ENCODE results near the gene DLST. TPM values are rescaled to one million over a fixed set of nuclear protein-coding genes. Genes with fewer than 3 reads are reported as not detected.
A peak's percentile ranks its signal among the peaks of the same experiment; 100 is the strongest.

The DLST gene
- polyA plus RNA-seq, 3 donors = 6.7 to 76.5 (median 7.3) TPM

DNA sequence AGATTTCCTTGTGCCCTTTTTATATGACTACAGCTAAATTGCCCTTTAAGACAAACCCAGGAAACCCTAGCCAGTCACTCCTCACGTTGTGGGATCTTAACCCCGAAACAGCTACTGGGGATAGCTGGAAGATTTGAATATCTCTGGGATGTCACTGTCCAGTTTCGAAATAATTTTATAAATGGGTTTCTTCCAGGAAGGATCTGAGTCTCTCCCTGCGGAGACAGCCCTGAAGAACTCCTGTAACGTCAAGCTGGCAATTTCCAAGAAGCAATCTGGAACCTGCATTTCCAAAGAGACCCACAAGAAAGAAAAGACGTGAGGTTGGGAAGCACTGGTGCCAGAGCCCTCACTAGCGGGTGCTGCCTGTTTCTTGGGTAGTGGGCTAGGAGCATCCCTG lies 26.7 kb upstream of the DLST start:
- Histone ChIP-seq H3K9ac (ENCODE audit: insufficient read depth, low read length, poor library complexity, severe bottlenecking) (no peak overlapping the region), H2AFZ (ENCODE audit: insufficient read depth, low read depth, low read length, poor library complexity, severe bottlenecking) (no peak overlapping the region), H3K36me3 (replicated peaks in 1 of 2; ENCODE audit: control insufficient read depth in 1 of 2, insufficient read depth in 2 of 2, low read length in 2 of 2) (no peaks in the 10 kb centered on the region), H3K4me2 (replicated peaks; ENCODE audit: extremely low read depth, low read length, poor library complexity, severe bottlenecking) (no peak overlapping the region), H3K27me3 (ENCODE audit: control insufficient read depth in 2 of 2, insufficient read depth in 2 of 2, low read length in 2 of 2) (no peaks in the 10 kb centered on the region), H3K9me3 (replicated peaks in 1 of 2; ENCODE audit: control insufficient read depth in 1 of 2, insufficient read depth in 1 of 2, low read length in 2 of 2) (no peaks in the 10 kb centered on the region), H3K4me3 (replicated peaks in 1 of 3; ENCODE audit: low read depth in 2 of 3, low read length in 3 of 3) (no peak overlapping the region), H3K4me1 (ENCODE audit: control insufficient read depth in 1 of 2, insufficient read depth in 2 of 2, low read length in 2 of 2) (no peaks in the 10 kb centered on the region), H3K27ac (ENCODE audit: low read depth in 1 of 2, low read length in 2 of 2) (no peak overlapping the region), H4K20me1 (ENCODE audit: insufficient read depth, low read length) (no peaks in the 10 kb centered on the region), H3K79me2 (ENCODE audit: insufficient read depth, low read length) (no peaks in the 10 kb centered on the region)
- intact Hi-C loops (cut with micrococcal nuclease) = no loop called here
- no peak for DNase-seq
- WGBS (ENCODE audit: insufficient coverage) = 80% methylated on average over 5 of the region's 7 CpGs
- H3K4me3 Mint-ChIP-seq = no peak overlapping the region
- H3K9me3 Mint-ChIP-seq = no peaks in the 10 kb centered on the region
- H3K27me3 Mint-ChIP-seq (ENCODE audit: low read depth in 3 of 3) = peaks cover 0 to 6% (median 0%) of the 10 kb centered on the region in 3 donors
- no peak overlapping the region for H3K27ac Mint-ChIP-seq
- no peaks in the 10 kb centered on the region for H3K36me3 Mint-ChIP-seq
- peaks cover 7% of the 10 kb centered on the region for H3K4me1 Mint-ChIP-seq
- TF ChIP-seq, protein P1, sequence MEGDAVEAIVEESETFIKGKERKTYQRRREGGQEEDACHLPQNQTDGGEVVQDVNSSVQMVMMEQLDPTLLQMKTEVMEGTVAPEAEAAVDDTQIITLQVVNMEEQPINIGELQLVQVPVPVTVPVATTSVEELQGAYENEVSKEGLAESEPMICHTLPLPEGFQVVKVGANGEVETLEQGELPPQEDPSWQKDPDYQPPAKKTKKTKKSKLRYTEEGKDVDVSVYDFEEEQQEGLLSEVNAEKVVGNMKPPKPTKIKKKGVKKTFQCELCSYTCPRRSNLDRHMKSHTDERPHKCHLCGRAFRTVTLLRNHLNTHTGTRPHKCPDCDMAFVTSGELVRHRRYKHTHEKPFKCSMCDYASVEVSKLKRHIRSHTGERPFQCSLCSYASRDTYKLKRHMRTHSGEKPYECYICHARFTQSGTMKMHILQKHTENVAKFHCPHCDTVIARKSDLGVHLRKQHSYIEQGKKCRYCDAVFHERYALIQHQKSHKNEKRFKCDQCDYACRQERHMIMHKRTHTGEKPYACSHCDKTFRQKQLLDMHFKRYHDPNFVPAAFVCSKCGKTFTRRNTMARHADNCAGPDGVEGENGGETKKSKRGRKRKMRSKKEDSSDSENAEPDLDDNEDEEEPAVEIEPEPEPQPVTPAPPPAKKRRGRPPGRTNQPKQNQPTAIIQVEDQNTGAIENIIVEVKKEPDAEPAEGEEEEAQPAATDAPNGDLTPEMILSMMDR (IDR thresholded peaks at IDR 0.05) = no peak

DNA sequence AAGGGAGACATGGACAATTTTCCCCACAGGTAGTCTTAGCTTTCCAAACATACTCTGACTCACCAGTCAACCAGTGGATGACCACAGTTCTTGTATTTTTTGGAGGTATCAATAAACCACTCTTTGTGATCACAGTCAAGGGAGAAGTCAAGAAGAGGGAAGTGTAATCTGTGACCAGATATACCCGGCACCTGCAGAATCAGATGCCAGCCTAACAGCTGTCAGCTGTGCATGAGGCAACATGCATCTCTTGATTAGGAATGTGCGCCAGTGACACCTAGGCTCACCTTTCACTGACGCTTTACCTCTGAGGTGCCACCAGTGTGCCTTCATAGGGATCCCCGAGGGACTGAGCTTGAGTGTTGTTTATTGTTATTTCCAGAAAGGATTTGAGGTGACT lies 25.8 kb upstream of the DLST start:
- H3K9ac ChIP-seq (ENCODE audit: insufficient read depth, low read length, poor library complexity, severe bottlenecking) = no peak overlapping the region
- no peak overlapping the region for H3K4me2 ChIP-seq (replicated peaks; ENCODE audit: extremely low read depth, low read length, poor library complexity, severe bottlenecking)
- no peaks in the 10 kb centered on the region for H3K36me3 Mint-ChIP-seq
- no peaks in the 10 kb centered on the region for H3K36me3 ChIP-seq (replicated peaks in 1 of 2; ENCODE audit: control insufficient read depth in 1 of 2, insufficient read depth in 2 of 2, low read length in 2 of 2)
- H3K4me3 ChIP-seq (replicated peaks in 1 of 3; ENCODE audit: low read depth in 2 of 3, low read length in 3 of 3) = no peak overlapping the region
- peak overlapping the region in 1 of 7 donors; percentile 46 for H3K27ac Mint-ChIP-seq
- TF ChIP-seq, protein P1 (IDR thresholded peaks at IDR 0.05) = no peak
- H2AFZ ChIP-seq (ENCODE audit: insufficient read depth, low read depth, low read length, poor library complexity, severe bottlenecking) = no peak overlapping the region
- peaks cover 0 to 6% (median 0%) of the 10 kb centered on the region in 3 donors for H3K27me3 Mint-ChIP-seq (ENCODE audit: low read depth in 3 of 3)
- H3K27ac ChIP-seq (ENCODE audit: low read depth in 1 of 2, low read length in 2 of 2) = no peak overlapping the region
- H4K20me1 ChIP-seq (ENCODE audit: insufficient read depth, low read length) = no peaks in the 10 kb centered on the region
- intact Hi-C loops (cut with micrococcal nuclease) = no loop called here
- no peak overlapping the region for H3K4me3 Mint-ChIP-seq
- H3K79me2 ChIP-seq (ENCODE audit: insufficient read depth, low read length) = no peaks in the 10 kb centered on the region
- H3K27me3 ChIP-seq (ENCODE audit: control insufficient read depth in 2 of 2, insufficient read depth in 2 of 2, low read length in 2 of 2) = no peaks in the 10 kb centered on the region
- H3K4me1 Mint-ChIP-seq = peaks cover 7% of the 10 kb centered on the region
- H3K4me1 ChIP-seq (ENCODE audit: control insufficient read depth in 1 of 2, insufficient read depth in 2 of 2, low read length in 2 of 2) = no peaks in the 10 kb centered on the region
- no peak for DNase-seq
- H3K9me3 ChIP-seq (replicated peaks in 1 of 2; ENCODE audit: control insufficient read depth in 1 of 2, insufficient read depth in 1 of 2, low read length in 2 of 2) = no peaks in the 10 kb centered on the region
- 47% methylated on average over 3 of the region's 4 CpGs for WGBS (ENCODE audit: insufficient coverage)
- no peaks in the 10 kb centered on the region for H3K9me3 Mint-ChIP-seq
